ENCODE measurements around the gene SNPH.

The SNPH gene

DNA sequence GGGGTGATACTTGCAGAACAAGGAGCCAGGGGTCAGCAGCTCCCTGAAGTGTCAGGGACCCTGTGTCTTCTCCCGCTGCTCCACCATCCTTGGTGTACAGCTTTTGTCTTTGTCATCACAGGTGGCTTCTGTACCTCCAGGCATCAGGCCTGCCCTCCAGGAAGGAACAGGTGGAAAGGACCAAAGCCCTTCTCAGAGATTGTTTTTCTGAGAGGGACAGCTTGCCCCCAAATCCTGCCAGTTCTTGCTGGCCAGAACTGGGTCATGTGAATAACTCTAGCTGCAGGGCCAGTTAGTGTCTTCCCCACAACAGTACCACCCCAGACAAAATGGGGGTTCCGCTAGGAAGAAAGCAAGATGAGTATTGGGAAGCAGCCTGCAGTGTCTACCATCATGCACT lies 31.4 kb downstream of the SNPH start:
- no peaks in the 10 kb centered on the region for H3K36me3 ChIP-seq
- no peaks in the 10 kb centered on the region for H3K4me1 ChIP-seq
- no peak overlapping the region for H3K4me3 ChIP-seq (ENCODE audit: low read depth, low read length)
- H3K9me3 ChIP-seq: no peaks in the 10 kb centered on the region
- DNase-seq: no peak
- TF ChIP-seq, protein P1, sequence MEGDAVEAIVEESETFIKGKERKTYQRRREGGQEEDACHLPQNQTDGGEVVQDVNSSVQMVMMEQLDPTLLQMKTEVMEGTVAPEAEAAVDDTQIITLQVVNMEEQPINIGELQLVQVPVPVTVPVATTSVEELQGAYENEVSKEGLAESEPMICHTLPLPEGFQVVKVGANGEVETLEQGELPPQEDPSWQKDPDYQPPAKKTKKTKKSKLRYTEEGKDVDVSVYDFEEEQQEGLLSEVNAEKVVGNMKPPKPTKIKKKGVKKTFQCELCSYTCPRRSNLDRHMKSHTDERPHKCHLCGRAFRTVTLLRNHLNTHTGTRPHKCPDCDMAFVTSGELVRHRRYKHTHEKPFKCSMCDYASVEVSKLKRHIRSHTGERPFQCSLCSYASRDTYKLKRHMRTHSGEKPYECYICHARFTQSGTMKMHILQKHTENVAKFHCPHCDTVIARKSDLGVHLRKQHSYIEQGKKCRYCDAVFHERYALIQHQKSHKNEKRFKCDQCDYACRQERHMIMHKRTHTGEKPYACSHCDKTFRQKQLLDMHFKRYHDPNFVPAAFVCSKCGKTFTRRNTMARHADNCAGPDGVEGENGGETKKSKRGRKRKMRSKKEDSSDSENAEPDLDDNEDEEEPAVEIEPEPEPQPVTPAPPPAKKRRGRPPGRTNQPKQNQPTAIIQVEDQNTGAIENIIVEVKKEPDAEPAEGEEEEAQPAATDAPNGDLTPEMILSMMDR (IDR thresholded peaks at IDR 0.05; ENCODE audit: low read depth, low read length): no peak
- H3K27me3 ChIP-seq: no peaks in the 10 kb centered on the region

DNA sequence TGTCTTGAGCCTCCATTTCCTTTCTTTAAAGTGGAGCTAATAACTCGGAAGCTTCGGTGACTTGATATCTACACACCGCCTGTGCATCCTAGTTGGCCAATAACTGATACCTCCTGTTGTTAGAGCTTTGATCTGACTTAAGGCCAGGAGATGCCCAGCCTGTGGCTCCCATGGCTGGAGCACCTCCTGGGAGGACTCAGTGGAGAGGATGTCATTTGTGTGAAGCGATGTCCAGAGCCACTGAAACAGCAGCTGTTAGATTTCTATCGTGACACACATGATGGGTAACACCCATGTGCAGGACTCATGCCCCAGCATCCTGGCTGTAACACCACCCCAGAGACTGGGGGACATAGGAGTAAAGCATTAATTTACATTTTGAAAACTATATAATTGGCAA lies 32.1 kb downstream of the SNPH start:
- no peak for DNase-seq
- no peaks in the 10 kb centered on the region for H3K36me3 ChIP-seq
- H3K4me1 ChIP-seq: no peaks in the 10 kb centered on the region
- H3K4me3 ChIP-seq (ENCODE audit: low read depth, low read length): no peak overlapping the region
- H3K27me3 ChIP-seq: no peaks in the 10 kb centered on the region
- H3K9me3 ChIP-seq: no peaks in the 10 kb centered on the region
- TF ChIP-seq, protein P1 (IDR thresholded peaks at IDR 0.05; ENCODE audit: low read depth, low read length): no peak

DNA sequence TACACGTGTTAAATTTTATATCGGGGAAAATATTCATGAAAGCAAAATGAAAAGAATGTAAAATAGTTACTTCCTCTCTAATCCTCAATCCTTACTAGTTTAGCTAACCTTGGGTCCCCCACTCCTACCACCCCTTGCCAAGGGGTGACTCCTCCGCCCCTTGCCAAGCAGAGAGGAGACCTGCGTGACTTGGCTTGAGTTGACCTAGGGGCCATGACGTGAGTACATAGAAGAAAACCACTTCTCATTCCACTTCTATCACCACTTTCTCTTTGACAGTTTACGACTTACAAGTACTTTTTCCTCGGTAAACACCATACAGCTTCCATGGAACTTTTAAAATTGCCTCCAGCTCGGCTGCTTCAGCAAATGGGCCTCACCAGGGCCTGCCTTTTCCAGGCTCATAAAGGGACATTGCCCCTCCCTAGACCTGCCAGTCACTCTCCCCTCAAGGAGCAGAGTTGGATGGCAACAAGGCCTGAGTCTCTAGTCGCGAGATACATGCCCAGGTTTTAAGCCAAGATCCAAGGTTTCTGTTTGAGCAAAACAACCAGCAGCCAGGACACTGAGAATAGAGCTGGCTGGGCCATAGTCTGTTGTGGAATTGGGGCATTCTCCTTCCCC lies 32.9 kb downstream of the SNPH start:
- no peaks in the 10 kb centered on the region for H3K36me3 ChIP-seq
- H3K9me3 ChIP-seq: no peaks in the 10 kb centered on the region
- no peaks in the 10 kb centered on the region for H3K4me1 ChIP-seq
- TF ChIP-seq, protein P1 (IDR thresholded peaks at IDR 0.05; ENCODE audit: low read depth, low read length): no peak
- no peaks in the 10 kb centered on the region for H3K27me3 ChIP-seq
- no peak for DNase-seq
- H3K4me3 ChIP-seq (ENCODE audit: low read depth, low read length): no peak overlapping the region

DNA sequence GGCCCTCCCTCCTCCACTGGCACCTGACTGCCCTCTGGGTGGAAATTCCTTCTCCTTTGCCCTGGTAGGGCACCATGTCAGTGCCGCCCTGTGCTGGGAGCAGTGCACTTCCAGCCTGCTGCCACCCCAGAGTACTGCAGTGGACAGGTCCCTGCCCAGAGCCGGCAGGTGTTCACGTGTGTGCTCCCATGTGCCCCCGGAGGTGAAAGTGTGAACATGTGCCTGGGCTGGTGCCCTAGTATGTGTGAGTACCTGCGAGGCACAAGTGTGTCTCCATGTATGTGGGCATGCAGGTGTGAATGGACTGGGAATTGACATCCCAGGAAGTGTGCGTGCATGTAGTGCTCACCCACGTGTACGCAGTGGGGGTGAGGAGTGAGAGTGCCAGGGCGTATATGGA lies 33.4 kb downstream of the SNPH start:
- H3K36me3 ChIP-seq: no peaks in the 10 kb centered on the region
- DNase-seq: no peak

DNA sequence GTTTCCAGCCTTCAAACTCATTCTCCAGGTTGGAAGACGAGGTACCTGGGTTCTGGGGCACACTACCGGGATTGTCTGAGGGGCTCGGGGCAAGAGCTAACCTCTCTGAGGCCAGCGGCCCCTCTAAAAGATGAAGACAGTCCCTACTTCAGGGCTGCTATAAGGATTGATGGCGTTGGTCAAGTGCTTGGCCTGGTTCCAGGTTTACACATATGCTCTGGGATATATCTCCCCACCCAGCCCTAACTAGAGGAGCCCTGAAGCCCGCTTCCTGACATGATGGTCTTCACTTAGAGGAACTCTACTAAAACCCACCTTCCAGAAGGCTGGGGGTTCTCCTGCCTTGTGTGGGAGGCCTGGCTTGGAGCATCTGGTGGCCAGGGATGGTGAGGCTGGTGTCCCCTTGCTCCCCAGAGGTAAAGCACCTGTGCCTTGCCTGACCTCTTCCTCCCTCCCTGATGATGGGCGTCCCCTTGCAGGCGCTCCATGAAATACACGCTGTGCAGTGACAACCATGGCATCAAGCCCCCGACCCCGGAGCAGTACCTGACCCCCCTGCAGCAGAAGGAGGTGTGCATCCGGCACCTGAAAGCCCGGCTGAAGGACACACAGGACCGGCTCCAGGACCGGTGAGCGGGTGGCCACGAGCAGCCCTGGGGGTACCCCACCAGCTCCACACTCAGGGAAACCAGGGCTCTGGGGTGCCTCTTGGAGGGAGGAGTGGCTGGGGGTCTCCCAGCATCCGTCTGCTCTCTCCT lies 34.2 kb downstream of the SNPH start:
- Histone ChIP-seq H3K4me1 (no peaks in the 10 kb centered on the region), H3K27me3 (no peaks in the 10 kb centered on the region), H3K4me3 (ENCODE audit: low read depth, low read length) (no peak overlapping the region), H3K9me3 (no peaks in the 10 kb centered on the region), H3K36me3 (no peaks in the 10 kb centered on the region)
- DNase-seq: no peak
- TF ChIP-seq, protein P1 (IDR thresholded peaks at IDR 0.05; ENCODE audit: low read depth, low read length): no peak

More for the DNA sequence above, 33.4 kb downstream of the SNPH start:
- no peaks in the 10 kb centered on the region for H3K4me1 ChIP-seq
- no peaks in the 10 kb centered on the region for H3K27me3 ChIP-seq
- no peaks in the 10 kb centered on the region for H3K9me3 ChIP-seq
- TF ChIP-seq, protein P1 (IDR thresholded peaks at IDR 0.05; ENCODE audit: low read depth, low read length): no peak
- H3K4me3 ChIP-seq (ENCODE audit: low read depth, low read length): no peak overlapping the region

DNA sequence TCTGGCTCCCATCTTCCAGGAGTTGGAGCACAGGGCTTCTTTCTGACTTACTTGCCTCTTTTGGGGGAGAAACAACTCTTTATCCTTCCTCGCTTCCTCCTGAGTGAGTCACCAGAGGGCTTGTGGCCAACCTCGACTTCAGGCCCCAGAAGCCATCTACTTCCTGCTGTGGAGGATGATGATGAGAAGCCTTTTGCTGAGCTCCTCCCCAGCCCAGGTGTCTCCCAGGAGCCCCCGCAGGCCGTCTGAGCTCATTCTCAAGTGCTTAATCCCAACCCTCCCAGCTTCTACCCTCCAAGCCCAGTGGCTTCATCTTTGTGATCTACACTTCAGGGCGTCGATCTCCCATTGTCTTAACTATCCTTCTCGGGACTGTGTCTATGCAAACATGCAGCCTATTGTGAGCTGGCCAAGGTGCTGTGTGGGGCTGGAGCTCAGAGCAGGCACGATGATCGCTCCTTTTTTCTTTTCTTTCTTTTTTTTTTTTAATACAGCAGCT lies 35.0 kb downstream of the SNPH start:
- TF ChIP-seq, protein P1 (IDR thresholded peaks at IDR 0.05; ENCODE audit: low read depth, low read length): no peak
- no peak for DNase-seq
- no peaks in the 10 kb centered on the region for H3K27me3 ChIP-seq
- no peaks in the 10 kb centered on the region for H3K4me1 ChIP-seq
- H3K36me3 ChIP-seq: no peaks in the 10 kb centered on the region
- H3K9me3 ChIP-seq: no peaks in the 10 kb centered on the region
- H3K4me3 ChIP-seq (ENCODE audit: low read depth, low read length): no peak overlapping the region
